HL-60 (cell line): ENCODE results near the gene OSTF1.

Experiments used
- DNase-seq, 2 experiments: peaks; one replicate each; pipeline ENCODE4 v3.0.0-alpha.2; 2010 to 2020; ENCODE audit warnings: low read depth in 1 of 2, low spot score in 1 of 2
- H3K27ac ChIP-seq: fragments of 250-450 bp; sonication (Bioruptor Pico); replicated peaks from 2 replicates; pipeline ENCODE4 v1.5.1; 2020; ENCODE audit warnings: mild to moderate bottlenecking, moderate library complexity
- H3K27me3 ChIP-seq: fragments of 250-450 bp; sonication (Bioruptor Pico); 2 replicates; pipeline ENCODE4 v1.5.1; 2021; ENCODE audit warnings: mild to moderate bottlenecking, moderate library complexity; ENCODE audit not compliant: insufficient read depth, poor library complexity, severe bottlenecking
- H3K4me3 ChIP-seq: replicated peaks from 2 replicates; pipeline ENCODE4 v1.5.1; 2011; ENCODE audit warnings: mild to moderate bottlenecking, control low read depth, low read length; ENCODE audit not compliant: insufficient read depth
- GABPA ChIP-seq: IDR thresholded peaks from 2 replicates; pipeline ENCODE4 v1.6.1; 2012; ENCODE audit warnings: low read depth
- POLR2AphosphoS5 ChIP-seq: IDR thresholded peaks from 2 replicates; pipeline ENCODE4 v1.6.1; 2012; ENCODE audit warnings: low read depth
- SPI1 ChIP-seq: IDR thresholded peaks from 2 replicates; pipeline ENCODE4 v1.6.1; 2012; ENCODE audit warnings: low read depth, mild to moderate bottlenecking, borderline replicate concordance
- TF ChIP-seq, protein P1 (sequence below): IDR thresholded peaks from 2 replicates; pipeline ENCODE4 v1.6.1; 2012; ENCODE audit warnings: low read depth; ENCODE audit not compliant: insufficient replicate concordance
- TF ChIP-seq, protein P2 (sequence below): IDR thresholded peaks from one replicate; pipeline ENCODE4 v1.5.1; 2011; ENCODE audit warnings: low read length, control low read depth, inconsistent platforms; ENCODE audit not compliant: insufficient read depth

Gene OSTF1

DNA sequence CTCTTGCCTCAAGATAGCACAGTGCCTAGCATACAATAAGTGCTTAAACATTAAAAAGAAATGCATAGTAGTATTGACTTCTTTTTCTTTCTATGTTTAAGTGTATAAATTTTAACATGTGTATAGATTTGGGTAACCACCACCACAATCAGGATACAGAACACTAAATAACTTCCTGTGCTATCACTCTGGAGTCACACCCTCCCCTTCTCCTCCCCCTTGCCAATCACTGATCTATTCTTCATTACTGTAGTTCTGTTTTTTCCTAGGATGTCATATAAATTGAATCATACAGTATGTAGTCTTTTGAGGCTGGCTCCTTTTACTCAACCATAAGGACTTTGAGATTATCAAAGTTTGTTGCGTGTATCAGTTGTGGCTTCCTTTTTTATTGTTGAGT, 68.5 kb downstream of the OSTF1 start:
- DNase-seq: no peak
- TF ChIP-seq, protein P1, sequence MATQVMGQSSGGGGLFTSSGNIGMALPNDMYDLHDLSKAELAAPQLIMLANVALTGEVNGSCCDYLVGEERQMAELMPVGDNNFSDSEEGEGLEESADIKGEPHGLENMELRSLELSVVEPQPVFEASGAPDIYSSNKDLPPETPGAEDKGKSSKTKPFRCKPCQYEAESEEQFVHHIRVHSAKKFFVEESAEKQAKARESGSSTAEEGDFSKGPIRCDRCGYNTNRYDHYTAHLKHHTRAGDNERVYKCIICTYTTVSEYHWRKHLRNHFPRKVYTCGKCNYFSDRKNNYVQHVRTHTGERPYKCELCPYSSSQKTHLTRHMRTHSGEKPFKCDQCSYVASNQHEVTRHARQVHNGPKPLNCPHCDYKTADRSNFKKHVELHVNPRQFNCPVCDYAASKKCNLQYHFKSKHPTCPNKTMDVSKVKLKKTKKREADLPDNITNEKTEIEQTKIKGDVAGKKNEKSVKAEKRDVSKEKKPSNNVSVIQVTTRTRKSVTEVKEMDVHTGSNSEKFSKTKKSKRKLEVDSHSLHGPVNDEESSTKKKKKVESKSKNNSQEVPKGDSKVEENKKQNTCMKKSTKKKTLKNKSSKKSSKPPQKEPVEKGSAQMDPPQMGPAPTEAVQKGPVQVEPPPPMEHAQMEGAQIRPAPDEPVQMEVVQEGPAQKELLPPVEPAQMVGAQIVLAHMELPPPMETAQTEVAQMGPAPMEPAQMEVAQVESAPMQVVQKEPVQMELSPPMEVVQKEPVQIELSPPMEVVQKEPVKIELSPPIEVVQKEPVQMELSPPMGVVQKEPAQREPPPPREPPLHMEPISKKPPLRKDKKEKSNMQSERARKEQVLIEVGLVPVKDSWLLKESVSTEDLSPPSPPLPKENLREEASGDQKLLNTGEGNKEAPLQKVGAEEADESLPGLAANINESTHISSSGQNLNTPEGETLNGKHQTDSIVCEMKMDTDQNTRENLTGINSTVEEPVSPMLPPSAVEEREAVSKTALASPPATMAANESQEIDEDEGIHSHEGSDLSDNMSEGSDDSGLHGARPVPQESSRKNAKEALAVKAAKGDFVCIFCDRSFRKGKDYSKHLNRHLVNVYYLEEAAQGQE: no peak
- TF ChIP-seq SPI1 (no peak), POLR2AphosphoS5 (no peak), GABPA (no peak)
- TF ChIP-seq, protein P2, sequence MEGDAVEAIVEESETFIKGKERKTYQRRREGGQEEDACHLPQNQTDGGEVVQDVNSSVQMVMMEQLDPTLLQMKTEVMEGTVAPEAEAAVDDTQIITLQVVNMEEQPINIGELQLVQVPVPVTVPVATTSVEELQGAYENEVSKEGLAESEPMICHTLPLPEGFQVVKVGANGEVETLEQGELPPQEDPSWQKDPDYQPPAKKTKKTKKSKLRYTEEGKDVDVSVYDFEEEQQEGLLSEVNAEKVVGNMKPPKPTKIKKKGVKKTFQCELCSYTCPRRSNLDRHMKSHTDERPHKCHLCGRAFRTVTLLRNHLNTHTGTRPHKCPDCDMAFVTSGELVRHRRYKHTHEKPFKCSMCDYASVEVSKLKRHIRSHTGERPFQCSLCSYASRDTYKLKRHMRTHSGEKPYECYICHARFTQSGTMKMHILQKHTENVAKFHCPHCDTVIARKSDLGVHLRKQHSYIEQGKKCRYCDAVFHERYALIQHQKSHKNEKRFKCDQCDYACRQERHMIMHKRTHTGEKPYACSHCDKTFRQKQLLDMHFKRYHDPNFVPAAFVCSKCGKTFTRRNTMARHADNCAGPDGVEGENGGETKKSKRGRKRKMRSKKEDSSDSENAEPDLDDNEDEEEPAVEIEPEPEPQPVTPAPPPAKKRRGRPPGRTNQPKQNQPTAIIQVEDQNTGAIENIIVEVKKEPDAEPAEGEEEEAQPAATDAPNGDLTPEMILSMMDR: no peak
- Histone ChIP-seq H3K27ac (no peak overlapping the region), H3K4me3 (no peak overlapping the region), H3K27me3 (no peaks in the 10 kb centered on the region)

DNA sequence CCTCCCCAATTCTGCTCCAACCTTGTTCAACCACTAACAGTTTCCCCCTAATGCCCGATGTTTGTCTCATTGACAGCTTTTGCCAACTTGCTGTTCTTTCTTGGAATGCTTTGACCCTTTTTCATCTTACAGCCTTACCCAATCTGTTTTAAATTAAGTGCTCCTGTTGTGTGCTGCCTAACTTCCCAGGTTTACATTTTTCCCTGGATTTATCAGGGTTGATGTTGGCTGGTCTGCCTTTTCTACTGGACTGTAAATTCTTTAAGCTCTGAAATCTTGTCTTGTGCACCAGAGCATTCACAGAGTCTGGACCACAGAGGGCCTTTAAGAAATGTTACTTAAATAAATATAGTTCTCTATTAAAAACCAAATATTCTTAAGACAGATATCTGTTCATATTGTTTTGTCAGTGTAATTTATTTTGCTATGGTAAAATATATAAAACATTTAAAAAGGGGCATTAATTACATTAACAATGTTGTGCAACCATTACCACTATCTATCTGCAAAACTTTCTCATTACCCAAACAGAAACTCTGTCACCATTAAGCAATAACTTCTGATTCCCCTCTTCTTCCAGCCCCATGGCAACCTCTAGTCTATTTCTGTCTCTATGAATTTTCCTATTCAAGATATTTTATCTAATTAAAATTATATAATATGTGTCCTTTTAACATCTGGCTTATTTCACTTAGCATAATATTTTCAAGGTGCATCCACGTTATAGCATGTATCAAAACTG, 73.0 kb downstream of the OSTF1 start:
- no peaks in the 10 kb centered on the region for H3K27me3 ChIP-seq
- TF ChIP-seq SPI1 (no peak), GABPA (no peak), POLR2AphosphoS5 (no peak)
- TF ChIP-seq, protein P1: no peak
- TF ChIP-seq, protein P2: no peak
- no peak overlapping the region for H3K27ac ChIP-seq
- no peak for DNase-seq
- no peak overlapping the region for H3K4me3 ChIP-seq

DNA sequence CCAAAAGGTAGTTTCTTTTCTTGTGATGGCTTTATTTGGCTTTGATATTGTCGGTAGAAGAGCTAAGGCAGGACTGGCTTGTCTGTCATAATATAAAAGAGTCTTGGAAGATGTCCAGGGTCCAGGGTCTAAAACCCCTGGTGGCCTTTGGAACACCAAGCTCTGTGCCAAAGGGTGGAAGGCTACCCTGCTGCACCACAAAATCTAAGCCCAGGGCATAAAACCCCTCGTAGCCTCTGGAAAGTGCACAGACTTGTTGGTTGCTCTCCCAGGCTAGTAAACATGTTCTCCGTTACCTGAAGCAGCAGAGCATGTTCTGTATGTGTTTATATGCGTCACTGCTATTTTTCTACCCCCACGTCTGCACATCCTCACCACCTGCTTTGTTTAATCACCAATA, 75.5 kb downstream of the OSTF1 start:
- H3K27me3 ChIP-seq: no peaks in the 10 kb centered on the region
- no peak overlapping the region for H3K4me3 ChIP-seq
- TF ChIP-seq GABPA: no peak
- TF ChIP-seq, protein P1: no peak
- no peak for DNase-seq
- no peak overlapping the region for H3K27ac ChIP-seq
